ENCODE results near the gene EPHA4.

The EPHA4 gene

GRCh38 chr2:221571551-221572218 is 419 bp downstream of the EPHA4 start:
- no peak for DNase-seq (ENCODE audit: low read depth in 2 of 2)

DNA sequence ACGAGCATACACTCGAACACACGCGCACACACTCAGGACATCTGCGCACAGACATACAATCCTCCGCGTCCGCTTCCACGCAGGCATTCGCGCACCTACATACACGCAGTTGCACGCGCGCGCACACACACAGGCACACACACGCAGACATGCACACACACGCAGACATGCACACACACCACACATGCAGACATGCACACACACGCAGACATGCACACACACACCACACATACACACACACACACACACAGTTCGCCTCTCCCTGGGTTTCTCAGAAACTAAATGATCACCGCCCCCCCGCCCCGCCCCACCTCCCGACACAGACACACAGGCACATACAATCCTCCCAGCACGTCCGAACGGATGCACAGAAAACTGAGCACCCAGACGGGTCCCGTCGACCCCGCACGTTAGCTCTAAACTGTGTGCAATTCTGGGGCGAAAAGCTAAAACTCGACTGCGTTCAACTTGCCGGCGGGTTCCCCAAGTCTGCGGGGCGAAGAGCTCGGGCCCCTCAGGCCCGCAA is 1.0 kb downstream of the EPHA4 start:
- DNase-seq (ENCODE audit: low read depth in 2 of 2), result no peak

DNA sequence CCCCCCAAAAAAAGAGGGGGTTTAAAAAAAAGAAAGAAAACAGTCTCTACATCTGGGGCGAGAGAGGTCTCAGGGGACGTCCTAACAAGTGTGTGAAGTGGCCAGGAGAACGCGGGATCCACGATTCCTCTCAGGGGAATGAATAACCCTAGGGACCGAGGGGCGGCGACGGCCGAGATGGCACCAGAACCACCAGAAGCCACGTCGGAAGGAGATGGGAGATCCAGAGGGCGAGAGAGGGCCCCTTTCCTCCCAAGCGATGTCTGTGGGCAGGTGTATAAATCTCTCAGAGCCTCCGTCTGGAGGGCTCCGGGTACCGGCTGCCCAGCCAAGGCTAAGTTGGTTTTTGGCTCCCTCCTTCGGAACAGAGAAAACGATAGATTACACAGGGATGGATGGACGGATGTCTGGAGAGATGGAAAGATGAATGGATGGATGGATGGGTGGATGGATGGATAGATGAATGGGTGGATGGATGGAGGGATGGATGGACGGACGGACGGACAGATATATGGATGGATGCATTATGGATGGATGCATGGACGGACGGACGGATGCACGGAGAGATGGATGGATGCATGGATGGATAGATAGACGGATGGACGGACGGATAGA is 1.7 kb downstream of the EPHA4 start:
- no peak for DNase-seq (ENCODE audit: low read depth in 2 of 2)

DNA sequence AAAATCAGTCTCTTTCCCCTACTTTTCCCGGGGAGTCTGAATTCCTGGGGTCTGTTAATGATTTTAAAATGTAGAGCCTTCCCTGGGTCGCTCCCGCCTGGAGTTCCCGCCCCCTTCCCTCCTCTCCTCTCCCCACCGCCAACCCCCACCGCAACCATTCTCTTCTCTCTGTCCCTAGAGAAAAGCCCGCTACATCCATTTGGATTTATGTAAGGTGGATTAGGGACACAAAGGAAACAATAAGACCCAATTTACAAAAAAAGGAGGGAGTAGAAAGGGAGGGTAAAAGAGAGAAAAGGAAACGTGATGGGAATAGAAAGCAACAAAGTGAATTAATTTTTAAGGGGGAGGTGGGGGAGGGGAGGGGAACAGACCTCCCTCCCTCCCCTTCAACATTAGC is 2.2 kb downstream of the EPHA4 start:
- no peak for DNase-seq (ENCODE audit: low read depth in 2 of 2)

DNA sequence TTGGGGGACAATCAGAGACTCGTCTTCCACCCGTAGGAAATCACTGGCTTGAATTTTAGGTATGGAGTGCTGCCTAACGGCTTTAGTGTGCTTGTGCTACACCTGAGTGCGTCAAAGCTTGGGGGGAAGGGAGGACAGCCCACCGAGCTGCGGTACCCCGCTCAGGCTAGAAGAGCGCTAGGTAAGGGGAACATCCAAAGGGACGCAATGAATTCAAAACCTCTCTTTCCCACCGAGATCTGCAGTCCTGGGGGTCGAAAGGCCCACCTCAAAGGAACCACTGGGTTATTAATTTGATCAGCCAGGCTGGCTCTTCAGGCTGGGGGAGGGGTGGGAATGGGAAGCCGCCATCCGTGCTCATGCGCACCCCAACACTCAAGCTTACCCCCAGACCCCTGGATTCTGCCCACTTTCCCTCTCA is 2.7 kb downstream of the EPHA4 start:
- no peak for DNase-seq (ENCODE audit: low read depth in 2 of 2)

- no peak for DNase-seq (ENCODE audit: low read depth in 2 of 2)
Measured at GRCh38 chr2:221568299-221568698, 3.8 kb downstream of the EPHA4 start.

GRCh38 chr2:221567809-221568208 is 4.3 kb downstream of the EPHA4 start:
- DNase-seq (ENCODE audit: low read depth in 2 of 2), result no peak

DNA sequence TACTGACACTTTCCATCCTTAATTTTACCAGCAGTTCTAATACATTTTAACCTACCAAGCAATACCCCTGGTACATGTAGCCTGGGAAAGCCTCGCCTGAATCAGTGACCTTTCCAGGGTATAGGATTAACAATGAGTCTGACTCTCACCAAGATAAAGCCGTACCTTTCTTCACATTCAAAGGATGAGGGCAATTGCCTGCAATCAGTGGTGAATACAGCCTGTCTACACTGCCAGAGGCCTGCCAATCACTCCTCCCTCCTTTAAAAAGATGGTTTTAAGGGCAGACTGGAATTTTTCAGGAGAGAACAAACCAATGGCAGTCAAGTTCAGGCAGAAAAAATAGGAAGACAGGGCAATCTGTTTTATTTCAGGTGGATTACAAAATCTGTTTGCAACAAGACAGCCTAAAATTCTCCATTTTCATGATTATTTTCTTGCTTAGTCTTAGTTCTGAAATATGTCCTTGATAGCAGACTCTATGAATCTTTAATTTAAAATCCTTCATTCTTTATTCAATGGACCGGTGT is 4.8 kb downstream of the EPHA4 start:
- no peak for DNase-seq (ENCODE audit: low read depth in 2 of 2)

GRCh38 chr2:221563270-221563985 is 8.7 kb downstream of the EPHA4 start:
- no peak for DNase-seq (ENCODE audit: low read depth in 2 of 2)

DNA sequence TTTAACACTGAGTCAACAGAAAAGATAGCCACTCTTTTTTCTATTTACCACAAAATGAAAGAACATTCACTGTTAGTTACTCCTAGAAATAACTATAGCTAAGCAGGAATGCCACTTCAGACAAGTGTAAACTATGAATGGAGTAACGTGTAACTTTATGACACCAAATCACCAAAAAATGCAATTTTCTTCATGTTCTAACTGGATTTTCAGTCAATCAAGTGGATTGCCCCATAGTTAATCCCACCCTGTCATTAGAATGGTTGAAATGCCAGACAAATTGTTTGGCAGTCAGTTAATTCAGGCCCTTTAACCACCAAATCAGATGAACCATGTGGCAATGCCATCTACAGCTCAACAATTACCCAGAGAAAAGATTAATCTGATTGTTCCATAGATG is 9.9 kb downstream of the EPHA4 start:
- no peak for DNase-seq (ENCODE audit: low read depth in 2 of 2)

- DNase-seq (ENCODE audit: low read depth in 2 of 2), result no peak
Measured at GRCh38 chr2:221561770-221562169, 10.3 kb downstream of the EPHA4 start.

DNA sequence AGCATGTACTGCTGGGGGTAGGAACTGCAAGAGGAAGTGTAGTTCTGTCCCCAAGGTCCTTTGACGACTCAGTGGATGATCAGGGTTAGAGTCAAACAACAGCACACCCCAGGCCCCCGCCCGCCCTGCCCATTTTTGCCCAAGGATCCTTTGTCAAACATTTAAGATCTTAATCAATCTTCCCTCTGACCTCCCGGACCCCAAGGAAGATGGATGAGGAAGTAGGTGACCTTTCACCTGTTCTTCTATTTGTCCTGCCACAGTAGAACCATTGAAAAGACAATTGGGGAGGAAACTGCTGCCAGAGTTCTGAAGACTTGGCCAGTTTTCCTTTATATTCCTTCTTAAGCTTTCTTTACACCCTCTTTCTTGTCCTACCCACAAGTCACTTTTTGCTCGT is 12.1 kb downstream of the EPHA4 start:
- no peak for DNase-seq (ENCODE audit: low read depth in 2 of 2)

DNA sequence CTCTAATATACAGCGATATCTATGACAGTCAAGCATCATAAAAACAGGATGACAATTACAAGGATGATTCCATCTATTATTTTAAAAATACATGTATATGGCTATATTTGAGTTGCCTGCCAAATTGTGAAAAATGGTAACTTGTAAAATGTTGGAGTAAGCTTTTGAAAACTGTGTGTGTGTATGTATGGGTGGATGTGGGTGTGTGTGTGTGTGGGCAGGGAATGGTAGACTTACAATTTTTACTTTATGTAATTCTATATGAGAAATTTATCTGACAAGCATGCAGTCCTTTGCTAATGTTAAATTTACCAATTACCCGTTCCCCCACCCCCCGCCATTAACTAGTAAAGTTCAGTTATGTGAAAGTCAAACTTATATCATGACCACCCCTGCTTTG is 14.0 kb downstream of the EPHA4 start:
- no peak for DNase-seq (ENCODE audit: low read depth in 2 of 2)

DNA sequence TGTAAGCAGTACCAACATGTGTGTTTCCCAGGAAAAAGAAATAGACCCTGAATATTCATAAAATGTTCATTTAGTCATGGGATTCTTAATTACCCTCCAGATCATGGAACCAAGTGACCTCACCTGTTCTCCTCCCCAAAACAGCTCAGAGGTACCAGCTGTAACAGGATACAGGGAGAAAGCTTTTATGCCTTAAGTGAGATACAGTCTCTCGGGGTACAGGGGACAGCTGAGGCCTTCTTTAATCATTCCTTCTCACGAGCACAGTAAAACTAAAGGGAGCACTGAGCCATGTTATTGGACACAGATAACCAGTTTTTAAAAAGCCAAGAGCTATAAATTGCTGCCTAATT is 16.6 kb downstream of the EPHA4 start:
- no peak for DNase-seq (ENCODE audit: low read depth in 2 of 2)

DNA sequence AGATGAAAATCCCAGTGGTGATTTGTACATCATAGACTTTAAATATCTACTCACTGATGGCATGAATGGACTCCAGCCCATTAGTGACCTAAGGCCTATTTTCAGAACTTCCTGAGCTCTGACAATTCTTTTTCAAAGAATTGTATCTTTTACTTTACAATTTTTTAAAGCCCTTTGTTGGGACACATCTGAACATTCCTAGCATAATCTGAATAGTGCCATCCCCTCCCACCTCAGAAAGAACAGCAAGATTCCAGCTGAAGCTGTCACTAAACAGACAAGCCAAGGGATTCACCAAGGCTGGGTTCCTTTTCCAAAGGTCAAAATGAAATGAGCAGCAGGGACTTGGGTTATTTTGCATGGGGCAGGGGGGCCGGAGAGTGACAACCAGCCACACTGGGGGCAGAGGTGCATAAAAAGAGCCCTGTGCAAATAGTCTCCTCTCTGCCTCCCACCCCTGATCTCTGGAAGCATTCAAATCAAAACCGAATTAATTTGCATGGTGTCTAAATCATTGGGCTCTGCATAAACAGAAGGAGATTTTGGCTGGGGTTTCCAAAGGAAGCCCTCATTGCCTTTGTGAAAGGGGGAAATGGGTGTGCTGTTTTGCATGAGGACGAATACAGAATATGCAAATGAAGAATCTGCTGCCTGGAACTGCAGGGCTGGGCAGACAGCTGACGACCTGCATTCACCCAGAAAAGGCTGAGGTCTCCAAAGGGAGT is 17.2 kb downstream of the EPHA4 start:
- DNase-seq (ENCODE audit: low read depth in 2 of 2), result no peak

- no peak for DNase-seq (ENCODE audit: low read depth in 2 of 2)
Measured at GRCh38 chr2:221553333-221553732, 18.8 kb downstream of the EPHA4 start.

GRCh38 chr2:221552291-221552690 is 19.8 kb downstream of the EPHA4 start:
- DNase-seq (ENCODE audit: low read depth in 2 of 2), result no peak

GRCh38 chr2:221551864-221552263 is 20.2 kb downstream of the EPHA4 start:
- no peak for DNase-seq (ENCODE audit: low read depth in 2 of 2)

- DNase-seq (ENCODE audit: low read depth in 2 of 2), result no peak
Measured at GRCh38 chr2:221549143-221549542, 23.0 kb downstream of the EPHA4 start.

- DNase-seq (ENCODE audit: low read depth in 2 of 2), result no peak
Measured at GRCh38 chr2:221546505-221547225, 25.4 kb downstream of the EPHA4 start.

DNA sequence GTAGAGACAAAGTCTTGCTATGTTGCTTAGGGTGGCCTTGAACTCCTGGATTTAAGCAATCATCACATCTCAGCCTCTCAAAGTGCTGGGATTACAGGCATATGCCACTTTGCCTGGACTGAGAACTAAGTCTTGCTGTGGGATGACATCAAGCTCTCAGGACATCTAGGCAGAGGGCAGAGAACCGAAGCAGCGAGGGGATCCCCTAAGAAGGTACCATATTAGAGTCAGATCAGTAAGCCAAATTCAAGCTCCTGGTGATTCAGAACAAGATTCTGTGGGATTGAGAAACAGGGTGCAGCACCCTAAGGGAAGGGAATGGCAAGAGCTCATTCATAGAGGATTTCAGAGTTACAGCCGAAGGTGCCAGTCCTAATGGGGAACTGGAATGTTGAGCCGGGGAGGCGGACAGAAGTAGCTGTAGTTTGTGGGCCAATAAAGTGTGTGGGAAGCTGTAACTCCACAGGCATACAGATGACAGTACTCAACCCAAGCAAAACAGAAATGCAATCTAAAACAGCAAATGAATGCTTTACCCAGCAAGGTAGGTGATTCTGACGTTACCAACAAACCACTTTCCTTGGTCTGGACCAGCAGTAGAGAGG is 30.9 kb downstream of the EPHA4 start:
- no peak for DNase-seq (ENCODE audit: low read depth in 2 of 2)
